Transverse colon (tissue), 4 donors: Measurements from ENCODE around the gene THBS3.

ENCODE experiments used
- POLR2A ChIP-seq: fragments of 450-650 bp; IDR thresholded peaks from one replicate; pipeline ENCODE4 v1.6.1; 2016; ENCODE audit warnings: antibody characterized with exemption, mild to moderate bottlenecking, moderate library complexity
- POLR2AphosphoS5 ChIP-seq, 3 donors: sonication (generic); formaldehyde crosslinking; IDR thresholded peaks; one replicate each; pipeline ENCODE4 v1.6.1; 2016; ENCODE audit warnings: antibody characterized with exemption in 3 of 3
- TF ChIP-seq, protein P1 (sequence below), 5 experiments: fragments of 200-600 bp in 3 of 5; fragments of 450-650 bp in 2 of 5; sonication (generic) in 3 of 5; IDR thresholded peaks; 1 replicate in 2 of 5; 2 replicates in 3 of 5; pipeline ENCODE4 v1.5.1; 2016 to 2017; ENCODE audit warnings: antibody characterized with exemption in 5 of 5, inconsistent platforms in 3 of 5, mild to moderate bottlenecking in 2 of 5, moderate library complexity in 1 of 5

DNA sequence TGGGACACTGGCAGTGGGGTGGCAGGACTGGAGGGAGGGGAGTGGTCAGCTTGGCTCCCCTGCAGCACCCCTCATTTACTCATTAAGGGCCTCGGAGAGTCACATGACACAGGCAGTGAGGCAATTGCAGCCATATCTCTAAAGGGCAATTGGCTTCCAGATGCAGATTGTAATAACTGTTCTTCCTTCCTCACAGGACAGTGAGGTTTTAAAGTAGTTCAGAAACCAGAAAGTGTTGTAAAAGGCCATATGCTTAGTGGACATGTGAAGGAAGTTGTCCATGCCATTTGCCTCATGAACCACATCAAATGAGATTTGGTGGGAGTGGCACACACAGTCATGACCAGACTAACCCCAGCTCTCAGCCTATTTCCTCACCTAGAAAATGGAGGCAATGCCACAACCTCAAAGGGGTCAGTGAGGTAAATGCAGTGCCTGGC, 11.9 kb upstream of the THBS3 start:
- TF ChIP-seq, protein P1, sequence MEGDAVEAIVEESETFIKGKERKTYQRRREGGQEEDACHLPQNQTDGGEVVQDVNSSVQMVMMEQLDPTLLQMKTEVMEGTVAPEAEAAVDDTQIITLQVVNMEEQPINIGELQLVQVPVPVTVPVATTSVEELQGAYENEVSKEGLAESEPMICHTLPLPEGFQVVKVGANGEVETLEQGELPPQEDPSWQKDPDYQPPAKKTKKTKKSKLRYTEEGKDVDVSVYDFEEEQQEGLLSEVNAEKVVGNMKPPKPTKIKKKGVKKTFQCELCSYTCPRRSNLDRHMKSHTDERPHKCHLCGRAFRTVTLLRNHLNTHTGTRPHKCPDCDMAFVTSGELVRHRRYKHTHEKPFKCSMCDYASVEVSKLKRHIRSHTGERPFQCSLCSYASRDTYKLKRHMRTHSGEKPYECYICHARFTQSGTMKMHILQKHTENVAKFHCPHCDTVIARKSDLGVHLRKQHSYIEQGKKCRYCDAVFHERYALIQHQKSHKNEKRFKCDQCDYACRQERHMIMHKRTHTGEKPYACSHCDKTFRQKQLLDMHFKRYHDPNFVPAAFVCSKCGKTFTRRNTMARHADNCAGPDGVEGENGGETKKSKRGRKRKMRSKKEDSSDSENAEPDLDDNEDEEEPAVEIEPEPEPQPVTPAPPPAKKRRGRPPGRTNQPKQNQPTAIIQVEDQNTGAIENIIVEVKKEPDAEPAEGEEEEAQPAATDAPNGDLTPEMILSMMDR (IDR thresholded peaks at IDR 0.05), result no peak
- no peak for TF ChIP-seq POLR2A
- no peak for TF ChIP-seq POLR2AphosphoS5 (IDR thresholded peaks at IDR 0.05)
